ENCODE measurements around the gene APC.
A peak's percentile ranks its signal among the peaks of the same experiment; 100 is the strongest.

Gene APC

GRCh38 chr5:112860929-112861637 lies 123.4 kb downstream of the APC start, which contains the start of gene SRP19:
SRP19 (plus strand) TSS chr5:112861287; CDS start chr5:112861377, 90 bp downstream.
- peaks cover 7% of the 10 kb centered on the region for H3K4me1 ChIP-seq (ENCODE audit: control insufficient read depth, insufficient read depth, low read length, poor library complexity, severe bottlenecking)
- H3K36me3 ChIP-seq (ENCODE audit: control insufficient read depth, insufficient read depth, low read length), result peaks cover 22% of the 10 kb centered on the region
- H3K27me3 ChIP-seq (replicated peaks; ENCODE audit: control insufficient read depth, insufficient read depth, low read length, poor library complexity, severe bottlenecking), result no peaks in the 10 kb centered on the region
- H3K27ac ChIP-seq (ENCODE audit: insufficient read depth, low read length, poor library complexity, severe bottlenecking), result peak within 1 kb of the TSS; percentile 86
- H3K4me3 ChIP-seq (ENCODE audit: insufficient read depth, low read depth, low read length, poor library complexity, severe bottlenecking), result peak within 1 kb of the TSS; percentile 87
- peak; percentile 82 to 88 (median 85) for DNase-seq
- H3K9me3 ChIP-seq (ENCODE audit: control insufficient read depth, low read length), result no peaks in the 10 kb centered on the region

- H3K4me3 ChIP-seq (ENCODE audit: insufficient read depth, low read depth, low read length, poor library complexity, severe bottlenecking), result peak overlapping the region; percentile 87
- H3K4me1 ChIP-seq (ENCODE audit: control insufficient read depth, insufficient read depth, low read length, poor library complexity, severe bottlenecking), result peaks cover 7% of the 10 kb centered on the region
- H3K9me3 ChIP-seq (ENCODE audit: control insufficient read depth, low read length), result no peaks in the 10 kb centered on the region
- no peak for DNase-seq
- peaks cover 26% of the 10 kb centered on the region for H3K36me3 ChIP-seq (ENCODE audit: control insufficient read depth, insufficient read depth, low read length)
- no peaks in the 10 kb centered on the region for H3K27me3 ChIP-seq (replicated peaks; ENCODE audit: control insufficient read depth, insufficient read depth, low read length, poor library complexity, severe bottlenecking)
- H3K27ac ChIP-seq (ENCODE audit: insufficient read depth, low read length, poor library complexity, severe bottlenecking), result peak overlapping the region; percentile 86
These were observed 123.9 kb downstream of the APC start for GRCh38 chr5:112861638-112861985.

GRCh38 chr5:112862085-112862484 lies 124.4 kb downstream of the APC start:
- Histone ChIP-seq H3K36me3 (ENCODE audit: control insufficient read depth, insufficient read depth, low read length) (peaks cover 31% of the 10 kb centered on the region), H3K27me3 (replicated peaks; ENCODE audit: control insufficient read depth, insufficient read depth, low read length, poor library complexity, severe bottlenecking) (no peaks in the 10 kb centered on the region), H3K27ac (ENCODE audit: insufficient read depth, low read length, poor library complexity, severe bottlenecking) (peak overlapping the region; percentile 86)

GRCh38 chr5:112863549-112863948 lies 125.9 kb downstream of the APC start:
- Histone ChIP-seq H3K4me3 (ENCODE audit: insufficient read depth, low read depth, low read length, poor library complexity, severe bottlenecking) (no peak overlapping the region), H3K4me1 (ENCODE audit: control insufficient read depth, insufficient read depth, low read length, poor library complexity, severe bottlenecking) (peaks cover 7% of the 10 kb centered on the region), H3K36me3 (ENCODE audit: control insufficient read depth, insufficient read depth, low read length) (peaks cover 44% of the 10 kb centered on the region), H3K27me3 (replicated peaks; ENCODE audit: control insufficient read depth, insufficient read depth, low read length, poor library complexity, severe bottlenecking) (no peaks in the 10 kb centered on the region), H3K9me3 (ENCODE audit: control insufficient read depth, low read length) (no peaks in the 10 kb centered on the region), H3K27ac (ENCODE audit: insufficient read depth, low read length, poor library complexity, severe bottlenecking) (no peak overlapping the region)
- DNase-seq, result no peak

More at GRCh38 chr5:112862085-112862484, 124.4 kb downstream of the APC start:
- Histone ChIP-seq H3K4me3 (ENCODE audit: insufficient read depth, low read depth, low read length, poor library complexity, severe bottlenecking) (peak overlapping the region; percentile 87), H3K9me3 (ENCODE audit: control insufficient read depth, low read length) (no peaks in the 10 kb centered on the region), H3K4me1 (ENCODE audit: control insufficient read depth, insufficient read depth, low read length, poor library complexity, severe bottlenecking) (peaks cover 7% of the 10 kb centered on the region)
- DNase-seq, result no peak

- Histone ChIP-seq H3K4me3 (ENCODE audit: insufficient read depth, low read depth, low read length, poor library complexity, severe bottlenecking) (no peak overlapping the region), H3K9me3 (ENCODE audit: control insufficient read depth, low read length) (no peaks in the 10 kb centered on the region), H3K27me3 (replicated peaks; ENCODE audit: control insufficient read depth, insufficient read depth, low read length, poor library complexity, severe bottlenecking) (no peaks in the 10 kb centered on the region), H3K36me3 (ENCODE audit: control insufficient read depth, insufficient read depth, low read length) (peaks cover 49% of the 10 kb centered on the region), H3K27ac (ENCODE audit: insufficient read depth, low read length, poor library complexity, severe bottlenecking) (no peak overlapping the region), H3K4me1 (ENCODE audit: control insufficient read depth, insufficient read depth, low read length, poor library complexity, severe bottlenecking) (peaks cover 10% of the 10 kb centered on the region)
- no peak for DNase-seq
These were observed 127.4 kb downstream of the APC start for GRCh38 chr5:112865128-112865527.

- DNase-seq, result no peak
- Histone ChIP-seq H3K4me3 (ENCODE audit: insufficient read depth, low read depth, low read length, poor library complexity, severe bottlenecking) (no peak overlapping the region), H3K4me1 (ENCODE audit: control insufficient read depth, insufficient read depth, low read length, poor library complexity, severe bottlenecking) (peaks cover 10% of the 10 kb centered on the region), H3K9me3 (ENCODE audit: control insufficient read depth, low read length) (no peaks in the 10 kb centered on the region), H3K27me3 (replicated peaks; ENCODE audit: control insufficient read depth, insufficient read depth, low read length, poor library complexity, severe bottlenecking) (no peaks in the 10 kb centered on the region), H3K27ac (ENCODE audit: insufficient read depth, low read length, poor library complexity, severe bottlenecking) (no peak overlapping the region), H3K36me3 (ENCODE audit: control insufficient read depth, insufficient read depth, low read length) (peaks cover 57% of the 10 kb centered on the region)
These were observed 129.1 kb downstream of the APC start for GRCh38 chr5:112866739-112867138.

- DNase-seq, result no peak
- H3K4me1 ChIP-seq (ENCODE audit: control insufficient read depth, insufficient read depth, low read length, poor library complexity, severe bottlenecking), result peaks cover 5% of the 10 kb centered on the region
- no peaks in the 10 kb centered on the region for H3K27me3 ChIP-seq (replicated peaks; ENCODE audit: control insufficient read depth, insufficient read depth, low read length, poor library complexity, severe bottlenecking)
- no peaks in the 10 kb centered on the region for H3K9me3 ChIP-seq (ENCODE audit: control insufficient read depth, low read length)
- peaks cover 57% of the 10 kb centered on the region for H3K36me3 ChIP-seq (ENCODE audit: control insufficient read depth, insufficient read depth, low read length)
- no peak overlapping the region for H3K4me3 ChIP-seq (ENCODE audit: insufficient read depth, low read depth, low read length, poor library complexity, severe bottlenecking)
- H3K27ac ChIP-seq (ENCODE audit: insufficient read depth, low read length, poor library complexity, severe bottlenecking), result no peak overlapping the region
These were observed 129.7 kb downstream of the APC start for GRCh38 chr5:112867411-112867810.

GRCh38 chr5:112869948-112870347 lies 132.3 kb downstream of the APC start:
- Histone ChIP-seq H3K4me3 (ENCODE audit: insufficient read depth, low read depth, low read length, poor library complexity, severe bottlenecking) (no peak overlapping the region), H3K27me3 (replicated peaks; ENCODE audit: control insufficient read depth, insufficient read depth, low read length, poor library complexity, severe bottlenecking) (no peaks in the 10 kb centered on the region), H3K27ac (ENCODE audit: insufficient read depth, low read length, poor library complexity, severe bottlenecking) (no peak overlapping the region), H3K4me1 (ENCODE audit: control insufficient read depth, insufficient read depth, low read length, poor library complexity, severe bottlenecking) (peaks cover 9% of the 10 kb centered on the region), H3K36me3 (ENCODE audit: control insufficient read depth, insufficient read depth, low read length) (peaks cover 38% of the 10 kb centered on the region), H3K9me3 (ENCODE audit: control insufficient read depth, low read length) (no peaks in the 10 kb centered on the region)
- DNase-seq, result no peak

GRCh38 chr5:112870966-112871365 lies 133.3 kb downstream of the APC start:
- Histone ChIP-seq H3K4me1 (ENCODE audit: control insufficient read depth, insufficient read depth, low read length, poor library complexity, severe bottlenecking) (peaks cover 9% of the 10 kb centered on the region), H3K27ac (ENCODE audit: insufficient read depth, low read length, poor library complexity, severe bottlenecking) (no peak overlapping the region), H3K27me3 (replicated peaks; ENCODE audit: control insufficient read depth, insufficient read depth, low read length, poor library complexity, severe bottlenecking) (no peaks in the 10 kb centered on the region), H3K36me3 (ENCODE audit: control insufficient read depth, insufficient read depth, low read length) (peaks cover 35% of the 10 kb centered on the region), H3K9me3 (ENCODE audit: control insufficient read depth, low read length) (no peaks in the 10 kb centered on the region), H3K4me3 (ENCODE audit: insufficient read depth, low read depth, low read length, poor library complexity, severe bottlenecking) (no peak overlapping the region)
- DNase-seq, result no peak

GRCh38 chr5:112876362-112876761 lies 138.7 kb downstream of the APC start:
- no peak for DNase-seq
- Histone ChIP-seq H3K4me3 (ENCODE audit: insufficient read depth, low read depth, low read length, poor library complexity, severe bottlenecking) (no peak overlapping the region), H3K9me3 (ENCODE audit: control insufficient read depth, low read length) (no peaks in the 10 kb centered on the region), H3K36me3 (ENCODE audit: control insufficient read depth, insufficient read depth, low read length) (no peaks in the 10 kb centered on the region), H3K4me1 (ENCODE audit: control insufficient read depth, insufficient read depth, low read length, poor library complexity, severe bottlenecking) (peaks cover 21% of the 10 kb centered on the region), H3K27ac (ENCODE audit: insufficient read depth, low read length, poor library complexity, severe bottlenecking) (no peak overlapping the region), H3K27me3 (replicated peaks; ENCODE audit: control insufficient read depth, insufficient read depth, low read length, poor library complexity, severe bottlenecking) (no peaks in the 10 kb centered on the region)
